HG02870 (cell line): ENCODE data around the gene SPPL2B.
"Not testable (repeated sequence)": the region's sequence is repeated elsewhere in the genome, so short reads cannot be mapped to it uniquely, and the experiment has no call there.

Experiments used
- ATAC-seq: cut with Tn5 transposase; IDR thresholded peaks from one replicate; pipeline ENCODE4 v1.9.1; 2021; ENCODE audit warnings: mild to moderate bottlenecking, moderate library complexity; ENCODE audit not compliant: unreplicated experiment

Gene SPPL2B

GRCh38 chr19:2374808-2375207 lies 46.3 kb downstream of the SPPL2B start:
- no peak for ATAC-seq

GRCh38 chr19:2375353-2376121 lies 47.1 kb downstream of the SPPL2B start:
- ATAC-seq, result no peak

DNA sequence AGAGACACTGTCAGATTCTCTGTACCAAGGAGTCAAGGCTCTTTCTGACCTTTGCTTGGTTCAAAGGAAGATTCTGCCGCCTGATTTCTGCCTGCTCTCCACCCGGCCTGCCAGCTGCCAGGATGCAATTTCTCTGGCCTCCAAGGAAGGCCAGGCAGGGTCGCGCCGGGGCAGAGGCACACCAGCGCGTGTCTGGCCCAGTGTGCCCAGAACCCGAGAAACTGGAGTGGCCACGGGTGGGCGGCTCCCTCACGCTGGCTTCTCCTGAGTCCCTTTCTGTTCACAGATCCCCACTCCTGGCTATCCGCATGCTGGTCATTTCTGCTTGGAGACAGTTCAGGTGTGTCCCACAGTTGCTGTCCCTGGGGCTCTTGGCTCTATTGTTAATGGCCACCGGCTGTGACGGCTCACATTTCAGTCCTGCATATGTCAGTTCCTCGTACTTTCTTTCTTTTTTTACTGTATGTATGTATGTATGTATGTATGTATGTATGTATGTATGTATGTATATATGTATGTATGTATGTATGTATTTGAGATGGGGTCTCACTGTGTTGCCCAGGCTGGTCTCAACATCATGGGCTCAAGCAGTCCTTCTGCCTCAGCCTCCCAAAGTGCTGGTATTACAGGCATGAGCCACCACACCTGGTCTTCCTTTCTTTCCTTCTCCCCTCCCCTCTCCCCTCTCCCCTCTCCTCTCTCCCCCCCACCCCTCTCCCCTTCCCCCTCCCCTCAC lies 48.5 kb downstream of the SPPL2B start:
- ATAC-seq, result no peak

DNA sequence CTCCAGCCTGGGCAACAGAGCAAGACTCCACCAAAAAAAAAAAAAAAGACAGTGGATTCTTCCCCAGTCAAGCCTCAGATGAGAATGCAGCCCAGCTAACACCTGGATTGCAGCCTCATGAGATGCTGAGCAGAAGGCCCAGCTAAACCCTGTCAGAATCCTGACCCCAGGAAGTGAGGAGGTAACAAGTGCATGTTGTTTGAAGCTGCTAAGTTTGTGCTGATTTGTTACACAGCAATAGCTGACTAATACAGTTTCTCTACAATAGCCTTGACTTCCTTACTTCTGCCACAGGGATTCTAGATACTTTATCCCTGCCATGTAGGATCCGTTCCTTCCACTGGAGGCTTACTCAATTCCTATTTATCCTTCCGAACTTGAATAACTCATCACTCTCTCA lies 52.1 kb downstream of the SPPL2B start:
- ATAC-seq, result no peak

DNA sequence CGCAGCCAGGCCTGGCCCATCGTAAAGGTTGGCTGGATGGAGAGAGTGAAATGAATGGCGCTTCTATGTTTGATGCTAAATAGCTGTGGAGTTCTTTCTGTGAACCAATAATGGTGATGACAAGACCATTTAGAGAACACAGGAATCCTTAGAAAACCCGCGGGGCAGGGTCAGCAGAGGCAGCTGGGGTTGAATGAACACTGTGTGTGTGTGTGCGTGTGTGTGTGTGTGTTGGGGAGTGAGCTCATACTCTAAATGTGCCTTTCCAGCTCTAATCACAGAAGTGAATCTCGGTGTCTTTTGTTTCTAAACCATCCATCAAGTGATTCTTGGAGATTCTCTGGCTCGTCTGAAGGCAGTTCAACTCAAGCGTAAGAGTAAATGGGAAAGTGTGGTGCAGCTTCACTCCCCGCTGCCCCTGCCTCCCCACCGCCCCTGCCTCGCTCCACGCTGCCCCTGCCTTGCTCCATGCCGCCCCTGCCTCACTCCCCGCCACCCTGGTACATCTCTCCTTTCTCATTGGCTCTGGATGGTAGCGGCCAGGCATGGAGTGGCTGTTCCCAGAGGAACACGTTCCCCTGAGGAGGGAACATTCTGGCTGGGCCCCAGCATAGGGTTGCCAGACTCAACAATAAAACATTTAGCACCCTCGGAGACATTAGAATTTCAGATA lies 52.8 kb downstream of the SPPL2B start:
- ATAC-seq, result no peak

DNA sequence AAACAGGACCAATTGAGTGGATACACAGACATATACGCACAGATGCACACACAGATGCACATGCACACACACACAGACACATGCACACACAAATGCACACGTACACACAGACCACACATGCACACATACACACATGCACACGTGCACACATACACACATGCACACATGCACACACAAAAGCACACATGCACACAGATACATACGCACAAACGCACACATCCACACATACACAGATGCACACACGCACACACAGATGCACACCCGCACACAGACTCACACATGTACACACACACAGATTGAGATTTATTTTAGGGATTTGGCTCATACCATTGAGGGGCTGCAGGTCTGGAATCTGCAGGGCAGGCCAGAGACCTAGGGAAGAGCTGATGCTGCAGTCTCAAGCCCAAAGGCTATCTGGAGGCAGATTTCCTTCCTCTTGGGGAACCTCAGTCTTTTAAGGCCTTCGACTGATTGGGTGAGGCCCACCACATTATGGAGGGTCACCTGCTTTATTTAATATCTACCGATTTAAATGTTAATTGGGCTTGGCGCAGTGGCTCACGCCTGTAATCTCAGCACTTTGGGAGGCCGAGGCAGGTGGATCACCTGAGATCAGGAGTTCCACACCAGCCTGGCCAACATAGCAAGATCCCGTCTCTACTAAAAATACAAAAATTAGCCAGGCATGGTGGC lies 54.2 kb downstream of the SPPL2B start:
- ATAC-seq, result no peak

- ATAC-seq, result no peak
These were observed 56.7 kb downstream of the SPPL2B start for GRCh38 chr19:2385053-2385721.

GRCh38 chr19:2387367-2388288 lies 59.1 kb downstream of the SPPL2B start:
- no peak for ATAC-seq

DNA sequence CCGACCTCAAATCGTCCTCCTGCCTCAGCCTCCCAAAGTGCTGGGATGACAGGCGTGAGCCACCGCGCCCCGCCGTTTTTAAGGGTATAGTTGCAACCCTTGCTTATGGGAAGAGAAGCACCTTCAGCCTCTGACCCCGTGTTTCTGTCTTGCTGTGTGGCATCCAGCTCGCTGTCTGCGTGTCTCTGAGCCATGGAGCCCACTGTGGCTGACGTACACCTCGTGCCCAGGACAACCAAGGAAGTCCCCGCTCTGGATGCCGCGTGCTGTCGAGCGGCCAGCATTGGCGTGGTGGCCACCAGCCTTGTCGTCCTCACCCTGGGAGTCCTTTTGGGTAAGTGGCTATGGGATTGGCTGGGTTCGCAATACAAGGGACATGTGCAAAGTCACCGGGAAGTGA lies 61.1 kb downstream of the SPPL2B start:
- ATAC-seq, result no peak

DNA sequence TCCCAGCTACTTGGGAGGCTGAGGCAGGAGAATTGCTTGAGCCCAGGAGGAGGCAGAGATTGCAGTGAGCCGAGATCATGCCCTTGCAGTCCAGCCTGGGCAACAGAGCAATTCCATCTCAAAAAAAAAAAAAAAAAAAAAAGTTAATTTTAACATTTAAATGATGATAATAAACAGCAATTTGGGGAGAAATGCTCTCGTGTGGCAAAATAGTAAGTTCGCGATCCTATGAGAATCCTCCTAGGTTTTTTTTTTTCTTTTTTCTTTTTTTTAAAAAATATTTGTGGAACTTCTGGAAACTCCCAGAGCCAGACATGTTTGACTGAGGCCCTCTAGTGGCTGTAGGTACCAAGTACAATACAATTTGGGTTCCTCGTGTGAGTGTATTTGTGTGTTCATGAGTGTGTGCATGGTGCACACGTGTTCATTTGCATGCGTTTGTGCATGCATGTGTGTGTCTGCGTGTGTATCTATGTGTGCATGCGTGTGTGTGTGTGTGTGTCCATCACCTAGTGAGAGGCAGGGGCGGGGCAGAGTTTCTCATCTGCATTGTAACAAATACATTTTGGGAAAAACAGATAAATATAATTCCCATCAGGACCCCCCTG lies 62.7 kb downstream of the SPPL2B start:
- no peak for ATAC-seq

GRCh38 chr19:2392366-2392765 lies 63.9 kb downstream of the SPPL2B start:
- no peak for ATAC-seq

GRCh38 chr19:2392899-2393298 lies 64.4 kb downstream of the SPPL2B start:
- ATAC-seq, result not testable (repeated sequence)

DNA sequence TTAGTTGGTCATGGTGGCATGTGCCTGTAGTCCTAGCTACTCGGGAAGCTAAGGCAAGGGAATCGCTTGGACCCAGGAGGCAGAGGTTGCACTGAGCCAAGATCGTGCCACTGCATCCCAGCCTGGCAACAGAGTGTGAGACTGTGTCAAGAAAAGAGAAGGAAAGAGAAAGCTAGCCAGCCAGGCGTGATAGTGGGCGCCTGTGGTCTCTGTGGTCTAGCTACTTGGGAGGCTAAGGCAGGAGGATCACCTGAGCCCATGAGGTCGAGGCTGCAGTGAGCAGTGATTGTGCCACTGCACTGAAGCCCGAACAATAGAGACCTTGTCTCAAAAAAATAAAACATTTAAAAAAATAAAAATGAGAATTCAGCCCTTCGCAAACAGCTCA lies 65.6 kb downstream of the SPPL2B start:
- no peak for ATAC-seq

DNA sequence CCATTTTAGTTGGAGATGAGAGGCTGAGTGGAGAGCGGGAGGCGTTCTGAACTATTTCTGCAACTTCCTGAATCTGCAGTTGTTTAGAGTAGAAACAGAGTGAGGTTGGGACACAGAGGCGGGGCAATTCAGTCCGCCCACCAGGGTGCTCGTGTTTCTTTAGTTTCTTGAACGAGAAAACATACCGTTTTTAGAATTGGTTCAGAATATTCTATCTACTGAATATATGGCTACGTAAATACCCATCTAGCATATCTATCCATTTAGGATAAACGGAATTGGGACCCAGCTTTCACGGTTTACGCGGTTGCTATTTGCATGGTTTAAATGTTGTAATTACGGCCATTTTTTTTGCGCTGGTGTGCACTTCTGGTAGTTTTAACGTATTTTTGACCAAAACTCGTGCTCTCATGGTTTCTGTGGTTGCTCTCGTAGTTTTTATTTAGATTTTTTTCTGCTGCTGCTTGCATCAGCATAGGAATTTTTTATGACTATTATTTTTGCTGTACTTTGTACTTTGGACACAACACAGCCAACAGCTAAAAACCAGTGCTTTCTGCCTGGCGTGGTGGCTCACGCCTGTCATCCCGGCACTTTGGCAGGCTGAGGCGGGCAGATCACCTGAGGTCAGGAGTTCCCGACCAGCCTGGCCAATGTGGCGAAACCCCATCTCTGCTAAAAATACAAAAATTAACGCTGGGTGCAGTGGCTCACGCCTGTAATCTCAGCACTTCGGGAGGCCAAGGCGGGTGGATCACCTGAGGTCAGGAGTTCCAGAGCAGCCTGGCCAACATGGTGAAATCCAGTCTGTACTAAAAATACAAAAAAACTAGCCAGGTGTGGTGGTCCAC lies 66.2 kb downstream of the SPPL2B start:
- ATAC-seq, result no peak

DNA sequence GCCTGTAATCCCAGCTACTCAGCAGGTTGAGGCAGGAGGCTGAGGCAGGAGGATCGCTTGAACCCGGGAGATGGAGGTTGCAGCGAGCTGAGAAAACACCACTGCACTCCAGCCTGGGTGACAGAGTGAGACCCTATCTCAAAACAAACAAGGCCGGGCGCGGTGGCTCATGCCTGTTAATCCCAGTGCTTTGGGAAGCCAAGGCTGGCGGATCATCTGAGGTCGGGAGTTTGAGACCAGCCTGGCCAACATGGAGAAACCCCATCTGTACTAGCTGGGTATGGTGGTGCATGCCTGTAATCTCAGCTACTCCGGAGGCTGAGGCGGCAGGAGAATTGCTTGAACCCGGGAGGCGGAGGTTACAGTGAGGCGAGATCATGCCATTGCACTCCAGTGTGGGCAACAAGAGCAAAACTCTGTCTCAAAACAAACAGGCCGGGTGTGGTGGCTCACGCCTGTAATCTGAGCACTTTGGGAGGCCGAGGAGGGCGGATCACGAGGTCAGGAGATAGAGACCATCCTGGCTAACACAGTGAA lies 66.9 kb downstream of the SPPL2B start:
- ATAC-seq, result not testable (repeated sequence)

DNA sequence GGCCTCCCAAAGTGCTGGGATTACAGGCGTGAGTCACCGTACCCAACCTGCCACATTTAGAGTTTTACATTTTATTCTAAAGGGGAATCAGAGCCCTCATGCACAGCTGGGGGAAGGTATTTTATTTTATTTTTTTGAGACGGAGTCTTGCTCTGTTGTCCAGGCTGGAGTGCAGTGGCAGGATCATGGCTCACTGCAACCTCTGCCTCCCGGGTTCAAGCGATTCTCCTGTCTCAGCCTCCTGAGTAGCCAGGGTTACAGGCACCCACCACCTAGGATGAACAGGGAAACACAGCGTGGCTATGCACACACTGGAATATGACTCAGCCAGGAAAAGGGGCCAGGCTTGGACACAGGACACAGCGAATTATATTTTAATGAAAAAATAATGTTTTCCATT lies 68.7 kb downstream of the SPPL2B start:
- not testable (repeated sequence) for ATAC-seq

DNA sequence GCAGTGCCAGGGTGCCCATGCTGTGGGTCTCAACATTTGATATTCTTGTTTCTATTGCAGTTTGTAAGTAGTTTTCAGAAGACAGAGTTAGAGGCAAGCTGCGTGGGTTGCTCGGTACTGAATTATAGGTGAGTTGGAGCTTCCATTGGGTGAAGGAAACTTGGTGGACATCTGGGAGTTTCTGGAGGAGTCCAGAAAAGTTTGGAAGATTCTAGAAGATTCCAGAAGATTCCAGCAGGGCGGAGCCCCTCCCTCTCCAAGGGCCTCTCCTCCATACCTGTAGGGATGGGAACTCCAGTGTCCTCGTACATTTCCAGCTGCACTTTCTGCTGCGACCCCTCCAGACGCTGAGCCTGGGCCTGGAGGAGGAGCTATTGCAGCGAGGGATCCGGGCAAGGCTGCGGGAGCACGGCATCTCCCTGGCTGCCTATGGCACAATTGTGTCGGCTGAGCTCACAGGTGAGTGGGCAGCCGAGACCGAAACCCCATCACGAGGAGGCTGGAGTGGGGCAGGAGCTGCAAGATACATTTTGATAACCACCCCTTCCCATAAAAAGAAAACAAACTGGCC lies 70.3 kb downstream of the SPPL2B start:
- no peak for ATAC-seq

DNA sequence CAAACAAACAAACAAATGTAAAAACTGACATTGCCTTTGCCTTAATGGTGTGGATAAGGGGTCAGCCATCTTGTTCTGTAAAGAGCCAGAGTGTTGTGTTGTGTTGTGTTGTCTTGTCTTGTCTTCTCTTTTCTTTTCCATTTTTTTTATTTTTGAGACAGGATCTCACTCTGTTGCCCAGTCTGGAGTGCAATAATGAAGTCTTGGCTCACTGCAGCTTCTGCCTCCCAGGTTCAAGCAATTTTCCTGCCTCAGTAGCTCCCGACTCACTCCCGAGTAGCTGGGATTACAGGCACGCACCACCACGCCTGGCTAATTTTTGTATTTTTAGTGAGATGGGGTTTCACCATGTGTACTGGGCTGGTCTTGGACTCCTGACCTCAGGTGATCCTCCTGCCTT lies 71.1 kb downstream of the SPPL2B start:
- ATAC-seq, result no peak
